ENCODE data around the gene MYADML2.

The MYADML2 gene

DNA sequence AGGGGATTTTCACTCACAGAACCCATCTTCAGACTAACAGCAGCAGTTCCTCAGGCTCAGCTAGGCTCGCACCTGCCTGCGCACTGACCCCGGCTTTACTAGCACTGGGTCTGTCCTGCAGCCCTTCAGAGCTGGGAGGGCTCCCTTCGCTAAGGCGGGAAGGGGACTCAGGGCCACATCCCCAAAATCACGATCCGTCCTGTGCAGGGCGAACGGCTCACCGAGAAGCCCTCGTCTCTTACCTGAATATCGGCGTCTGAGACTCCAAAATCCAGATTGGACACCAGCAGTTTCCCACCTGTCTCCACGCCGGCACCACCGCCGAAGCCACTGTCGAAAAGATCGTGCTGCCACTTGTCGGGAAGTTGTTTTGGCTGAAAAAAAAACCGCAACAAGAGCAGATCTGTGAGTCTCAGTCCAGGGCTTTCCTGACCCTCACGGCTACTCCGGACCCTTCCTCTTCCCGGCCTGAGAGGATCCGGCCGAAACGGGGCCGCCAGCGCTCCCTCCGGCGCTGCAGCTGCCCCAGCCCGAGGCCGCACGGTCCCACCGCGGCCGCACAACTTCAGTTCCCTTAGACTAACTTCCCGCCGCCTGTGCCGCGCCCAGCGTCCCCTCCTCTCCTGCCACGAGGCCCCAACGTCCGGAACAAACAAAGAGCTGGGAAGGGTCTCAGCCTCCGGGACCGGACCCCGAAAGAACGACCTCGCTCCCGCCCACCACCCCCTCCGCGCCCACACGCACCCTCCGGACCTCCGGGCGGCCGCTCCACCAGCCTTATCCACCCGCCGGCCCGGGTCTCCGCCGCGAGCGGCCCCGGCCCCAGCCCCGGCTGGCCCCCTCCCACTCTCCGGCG is 56.4 kb downstream of the MYADML2 start:
- peak; percentile 37 for DNase-seq

Data from hematopoietic multipotent progenitor cell treated with erythropoietin and hydrocortisone succinate and interleukin-3 and kit ligand, for 8 days (in vitro differentiated cells).